GM23338 (cell line): ENCODE measurements around the gene FAF1. TPM values are rescaled to one million over a fixed set of nuclear protein-coding genes. Genes with fewer than 3 reads are reported as not detected.

Experiments used
- ATAC-seq: fragments of 200-7000 bp; cut with Tn5 transposase; 3 replicates; pipeline ENCODE4 v1.9.1; 2020
- DNase-seq: peaks from one replicate; pipeline ENCODE4 v3.0.0-alpha.2; 2015; ENCODE audit warnings: low spot score
- H2AFZ ChIP-seq: fragments of 200-600 bp; sonication (generic); 2 replicates; pipeline ENCODE4 v1.8.0; 2016; ENCODE audit warnings: antibody characterized with exemption, mild to moderate bottlenecking, moderate library complexity
- H3F3A ChIP-seq: fragments of 200-600 bp; sonication (generic); replicated peaks from 2 replicates; pipeline ENCODE4 v1.8.0; 2017; ENCODE audit warnings: antibody characterized with exemption, mixed run types, low read depth
- H3K27ac ChIP-seq: fragments of 200-600 bp; sonication (generic); 2 replicates; pipeline ENCODE4 v1.6.1; 2016; ENCODE audit warnings: low read depth
- H3K27me3 ChIP-seq: fragments of 200-600 bp; sonication (generic); 2 replicates; pipeline ENCODE4 v1.8.0; 2016; ENCODE audit warnings: mild to moderate bottlenecking, mixed run types, moderate library complexity; ENCODE audit not compliant: insufficient read depth
- H3K36me3 ChIP-seq: fragments of 200-600 bp; sonication (generic); 2 replicates; pipeline ENCODE4 v1.8.0; 2016; ENCODE audit warnings: mild to moderate bottlenecking; ENCODE audit not compliant: insufficient read depth
- H3K4me1 ChIP-seq: fragments of 200-600 bp; sonication (generic); 2 replicates; pipeline ENCODE4 v1.8.0; 2016; ENCODE audit warnings: mild to moderate bottlenecking, moderate library complexity; ENCODE audit not compliant: insufficient read depth
- H3K4me2 ChIP-seq: fragments of 200-600 bp; sonication (generic); 2 replicates; pipeline ENCODE4 v1.7.1; 2017; ENCODE audit warnings: mixed run types
- H3K4me3 ChIP-seq: fragments of 200-600 bp; sonication (generic); 2 replicates; pipeline ENCODE4 v1.6.1; 2016; ENCODE audit warnings: mixed run types
- H3K79me2 ChIP-seq: fragments of 200-600 bp; sonication (generic); replicated peaks from 2 replicates; pipeline ENCODE4 v1.8.0; 2017; ENCODE audit warnings: mild to moderate bottlenecking; ENCODE audit not compliant: insufficient read depth
- H3K9me2 ChIP-seq: fragments of 200-600 bp; sonication (generic); 2 replicates; pipeline ENCODE4 v1.8.0; 2017; ENCODE audit not compliant: insufficient read depth
- H4K20me1 ChIP-seq: fragments of 200-600 bp; sonication (generic); replicated peaks from 2 replicates; pipeline ENCODE4 v1.8.0; 2017; ENCODE audit warnings: mild to moderate bottlenecking; ENCODE audit not compliant: insufficient read depth
- H3K27ac Mint-ChIP-seq: 2 replicates; pipeline ENCODE4 v1.8.0; 2020; ENCODE audit warnings: inconsistent platforms, mild to moderate bottlenecking, moderate library complexity, mixed read lengths
- H3K27me3 Mint-ChIP-seq: 3 replicates; pipeline ENCODE4 v1.8.0; 2022; ENCODE audit warnings: low read depth, mild to moderate bottlenecking, moderate library complexity, mixed read lengths, inconsistent platforms; ENCODE audit not compliant: insufficient read depth, poor library complexity
- H3K36me3 Mint-ChIP-seq: 3 replicates; pipeline ENCODE4 v1.8.0; 2021; ENCODE audit warnings: low read depth, mild to moderate bottlenecking, inconsistent platforms, moderate library complexity, mixed read lengths
- H3K4me1 Mint-ChIP-seq: 3 replicates; pipeline ENCODE4 v1.8.0; 2020; ENCODE audit warnings: mild to moderate bottlenecking, inconsistent platforms, mixed read lengths
- H3K4me3 Mint-ChIP-seq: 3 replicates; pipeline ENCODE4 v1.8.0; 2021; ENCODE audit warnings: moderate library complexity, mild to moderate bottlenecking, inconsistent platforms, mixed read lengths
- H3K9me3 Mint-ChIP-seq: 3 replicates; pipeline ENCODE4 v1.8.0; 2020; ENCODE audit warnings: moderate library complexity, mild to moderate bottlenecking, inconsistent platforms, mixed read lengths
- ETS1 ChIP-seq: IDR thresholded peaks from 2 replicates; pipeline ENCODE4 v1.6.1; 2016; ENCODE audit warnings: antibody characterized with exemption
- JUNB ChIP-seq: IDR thresholded peaks from one replicate; pipeline ENCODE4 v1.6.1; 2016; ENCODE audit warnings: antibody characterized with exemption; ENCODE audit not compliant: unreplicated experiment
- NANOG ChIP-seq: IDR thresholded peaks from 2 replicates; pipeline ENCODE4 v1.6.1; 2016; ENCODE audit warnings: antibody characterized with exemption, borderline replicate concordance
- POLR2AphosphoS5 ChIP-seq: IDR thresholded peaks from 2 replicates; pipeline ENCODE4 v1.6.1; 2016; ENCODE audit warnings: antibody characterized with exemption, low read depth
- REST ChIP-seq: IDR thresholded peaks from one replicate; pipeline ENCODE4 v1.6.1; 2018; ENCODE audit warnings: antibody characterized with exemption; ENCODE audit not compliant: unreplicated experiment
- STAT1 ChIP-seq: IDR thresholded peaks from one replicate; pipeline ENCODE4 v1.6.1; 2016; ENCODE audit warnings: antibody characterized with exemption; ENCODE audit not compliant: unreplicated experiment
- ZNF331 ChIP-seq: fragments of 250-450 bp; sonication (Bioruptor Pico); IDR thresholded peaks from 2 replicates; pipeline ENCODE4 v1.5.0; 2020; ENCODE audit warnings: low read depth, mild to moderate bottlenecking, moderate library complexity
- ZNF462 ChIP-seq: fragments of 250-450 bp; sonication (Bioruptor Pico); IDR thresholded peaks from 2 replicates; pipeline ENCODE4 v1.5.0; 2020; ENCODE audit warnings: mild to moderate bottlenecking, moderate library complexity
- polyA plus RNA-seq: library from polyadenylated mRNA; unstranded; fragments of >200 nt; fragmentation: Nextera tagmentation; extraction: Ambion mirVana; gene quantifications from 2 replicates; pipeline ENCODE4 v1.2.1, GENCODE V29; 2016
- total RNA-seq: library from RNA; depleted of rRNA; stranded (reverse); fragments of >200 nt; shearing (Covaris generic); gene quantifications from 2 replicates; pipeline ENCODE4 v1.2.3, GENCODE V29; 2014

FAF1 gene
- total and polyA plus RNA-seq, 2 experiments from 2014 or later: 24.1 to 53.2 TPM

DNA sequence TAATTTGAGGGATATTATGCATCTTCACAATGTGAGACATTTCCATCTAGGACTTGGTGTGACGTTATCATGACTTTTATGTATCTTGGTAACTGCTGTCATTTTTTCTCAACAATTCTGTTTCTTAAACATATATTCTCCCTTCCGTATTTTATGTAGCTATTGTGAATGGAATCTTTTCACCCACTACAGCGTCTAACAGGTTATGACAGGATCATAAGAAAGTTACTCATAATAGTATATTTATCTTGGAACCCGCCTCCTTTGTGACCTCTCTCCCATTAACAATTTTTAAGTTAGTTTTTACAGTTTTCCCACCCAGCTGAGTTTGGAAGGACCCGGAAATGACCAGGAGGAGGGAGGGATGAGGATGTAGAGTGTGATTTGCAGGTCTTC, 530.1 kb downstream of the FAF1 start:
- ATAC-seq: no peak

DNA sequence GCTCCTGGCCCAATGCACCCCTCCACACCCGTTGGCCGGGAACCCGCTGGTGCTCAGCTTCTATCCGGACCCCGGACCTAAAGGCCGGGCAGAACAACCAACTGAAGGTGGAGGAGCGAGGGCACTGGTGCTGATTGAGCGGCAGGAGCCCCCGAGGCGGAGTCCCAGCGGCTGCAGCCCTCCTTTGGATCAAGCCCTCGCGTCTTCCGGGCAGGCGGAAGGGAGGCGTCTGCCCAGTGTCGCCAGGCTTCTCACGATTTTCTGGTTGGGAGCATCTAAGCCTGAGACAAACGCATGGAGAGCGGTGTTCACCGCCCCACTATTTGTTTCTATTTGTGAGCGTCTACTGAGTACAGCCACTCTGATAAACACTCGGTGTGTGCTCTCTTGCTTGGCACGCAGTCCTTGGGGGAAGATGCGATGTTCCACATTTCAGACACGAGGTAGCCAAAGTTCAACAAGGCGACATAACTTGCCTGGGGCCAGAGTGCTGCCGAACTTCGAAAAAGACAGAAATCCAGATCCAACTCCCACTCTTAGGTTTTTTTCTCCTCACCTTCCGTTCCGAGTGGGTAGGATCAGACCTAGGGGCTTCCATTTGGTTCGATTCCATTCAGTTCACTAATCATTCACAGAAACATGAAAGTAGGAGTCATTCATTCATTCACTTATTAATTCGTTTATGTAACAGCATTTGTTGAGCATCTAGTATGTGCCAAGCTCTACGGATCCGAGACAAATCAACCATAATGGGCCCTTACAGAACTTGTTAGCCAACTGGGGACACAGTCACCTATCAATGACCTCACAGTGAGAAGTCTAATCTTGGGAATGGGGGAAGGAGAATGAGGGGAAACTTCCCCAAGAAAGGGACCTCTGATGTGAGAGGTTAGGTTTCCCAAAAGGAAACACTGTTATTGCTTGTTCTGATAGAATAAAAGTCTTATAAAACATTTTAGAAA, 532.0 kb downstream of the FAF1 start:
- H3K4me3 ChIP-seq: peak overlapping the region; percentile 34; the same call in 1 of the 2 replicates
- peaks cover 37% of the 10 kb centered on the region for H3K4me1 ChIP-seq
- ATAC-seq (peak; percentile 6), DNase-seq (peak; percentile 75)
- H3K36me3 Mint-ChIP-seq: no peaks in the 10 kb centered on the region; the same call in 1 of the 3 replicates
- H3K4me2 ChIP-seq: peak overlapping the region; percentile 69
- H3K27ac Mint-ChIP-seq: no peak overlapping the region
- H2AFZ ChIP-seq: peak overlapping the region; percentile 10; the same call in 1 of the 2 replicates
- H3K36me3 ChIP-seq: no peaks in the 10 kb centered on the region; the same call in 1 of the 2 replicates
- peak overlapping the region; percentile 58 for H3K4me3 Mint-ChIP-seq
- H3K79me2 ChIP-seq: no peaks in the 10 kb centered on the region
- H3F3A ChIP-seq: peaks cover 8% of the 10 kb centered on the region; the same call in 1 of the 2 replicates
- H3K4me1 Mint-ChIP-seq: peaks cover 45% of the 10 kb centered on the region
- H3K27ac ChIP-seq: no peak overlapping the region
- H3K9me2 ChIP-seq: no peaks in the 10 kb centered on the region
- H3K27me3 ChIP-seq: peaks cover 100% of the 10 kb centered on the region
- peaks cover 36% of the 10 kb centered on the region for H4K20me1 ChIP-seq
- H3K27me3 Mint-ChIP-seq: peaks cover 100% of the 10 kb centered on the region
- peaks cover 2% of the 10 kb centered on the region; the same call in 2 of the 3 replicates for H3K9me3 Mint-ChIP-seq
- TF ChIP-seq ETS1 (no peak), REST (no peak), ZNF331 (CRISPR knock-in tag) (no peak), ZNF462 (CRISPR knock-in tag) (no peak), POLR2AphosphoS5 (no peak), NANOG (no peak), JUNB (no peak), STAT1 (no peak)

More for the DNA sequence above, 530.1 kb downstream of the FAF1 start:
- Histone ChIP-seq H3K36me3 (no peaks in the 10 kb centered on the region; the same call in 1 of the 2 replicates), H3K4me2 (peak overlapping the region; percentile 88), H3K4me1 (peaks cover 30% of the 10 kb centered on the region), H2AFZ (peak overlapping the region; percentile 72; the same call in 1 of the 2 replicates), H4K20me1 (peaks cover 26% of the 10 kb centered on the region), H3K4me3 (peak overlapping the region; percentile 56), H3K27ac (no peak overlapping the region), H3K9me2 (no peaks in the 10 kb centered on the region), H3K27me3 (peaks cover 100% of the 10 kb centered on the region), H3K79me2 (no peaks in the 10 kb centered on the region), H3F3A (peaks cover 8% of the 10 kb centered on the region; the same call in 1 of the 2 replicates)
- no peak for TF ChIP-seq ZNF331 (CRISPR knock-in tag)
- H3K4me1 Mint-ChIP-seq: peaks cover 30% of the 10 kb centered on the region
- no peak overlapping the region for H3K27ac Mint-ChIP-seq
- peaks cover 89% of the 10 kb centered on the region for H3K27me3 Mint-ChIP-seq
- DNase-seq: no peak
- H3K4me3 Mint-ChIP-seq: peak overlapping the region; percentile 74
- no peaks in the 10 kb centered on the region; the same call in 2 of the 3 replicates for H3K9me3 Mint-ChIP-seq
- no peaks in the 10 kb centered on the region; the same call in 2 of the 3 replicates for H3K36me3 Mint-ChIP-seq
